Stimulated activated CD8-positive, alpha-beta memory T cell treated with anti-CD3 and anti-CD28 coated beads, Interleukin-15, amount 100 ng/mL, for 24 hours (primary cell): ENCODE results near the gene PRPSAP1.

Experiments
- DNase-seq: peaks from one replicate; pipeline ENCODE4 v3.0.0-alpha.2; 2020; ENCODE audit warnings: low read depth

The PRPSAP1 gene

DNA sequence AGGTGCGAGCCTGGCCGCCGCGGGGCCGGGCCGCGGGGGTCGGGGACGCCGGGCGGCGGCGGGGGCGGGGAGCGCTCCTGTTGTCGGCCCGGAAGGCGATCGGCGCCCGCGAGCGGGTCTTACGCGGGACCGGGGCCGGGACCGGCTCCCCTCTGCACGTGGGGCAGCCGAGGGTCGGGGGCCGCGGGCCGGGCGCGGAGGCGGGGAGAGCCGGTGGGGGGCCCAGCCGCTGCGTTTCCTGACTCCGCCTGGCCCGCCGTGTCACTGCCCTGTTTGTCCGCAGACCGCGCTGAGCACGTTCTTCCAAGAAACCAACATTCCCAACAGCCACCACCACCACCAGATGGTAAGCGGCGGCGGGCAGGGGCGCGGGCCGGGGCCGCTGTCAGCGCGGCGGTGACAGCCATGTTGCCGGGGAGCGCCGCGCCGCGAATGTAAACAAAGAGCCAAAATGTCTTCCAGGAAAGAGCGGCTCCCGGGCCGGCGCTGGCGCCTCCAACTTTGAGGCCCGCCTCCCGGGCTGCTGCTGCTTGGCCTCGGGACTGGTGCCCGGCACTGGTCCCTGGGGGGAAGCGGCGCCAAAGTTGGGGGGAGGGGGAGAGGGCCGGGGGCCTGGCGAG is 88.0 kb downstream of the PRPSAP1 start:
- no peak for DNase-seq

DNA sequence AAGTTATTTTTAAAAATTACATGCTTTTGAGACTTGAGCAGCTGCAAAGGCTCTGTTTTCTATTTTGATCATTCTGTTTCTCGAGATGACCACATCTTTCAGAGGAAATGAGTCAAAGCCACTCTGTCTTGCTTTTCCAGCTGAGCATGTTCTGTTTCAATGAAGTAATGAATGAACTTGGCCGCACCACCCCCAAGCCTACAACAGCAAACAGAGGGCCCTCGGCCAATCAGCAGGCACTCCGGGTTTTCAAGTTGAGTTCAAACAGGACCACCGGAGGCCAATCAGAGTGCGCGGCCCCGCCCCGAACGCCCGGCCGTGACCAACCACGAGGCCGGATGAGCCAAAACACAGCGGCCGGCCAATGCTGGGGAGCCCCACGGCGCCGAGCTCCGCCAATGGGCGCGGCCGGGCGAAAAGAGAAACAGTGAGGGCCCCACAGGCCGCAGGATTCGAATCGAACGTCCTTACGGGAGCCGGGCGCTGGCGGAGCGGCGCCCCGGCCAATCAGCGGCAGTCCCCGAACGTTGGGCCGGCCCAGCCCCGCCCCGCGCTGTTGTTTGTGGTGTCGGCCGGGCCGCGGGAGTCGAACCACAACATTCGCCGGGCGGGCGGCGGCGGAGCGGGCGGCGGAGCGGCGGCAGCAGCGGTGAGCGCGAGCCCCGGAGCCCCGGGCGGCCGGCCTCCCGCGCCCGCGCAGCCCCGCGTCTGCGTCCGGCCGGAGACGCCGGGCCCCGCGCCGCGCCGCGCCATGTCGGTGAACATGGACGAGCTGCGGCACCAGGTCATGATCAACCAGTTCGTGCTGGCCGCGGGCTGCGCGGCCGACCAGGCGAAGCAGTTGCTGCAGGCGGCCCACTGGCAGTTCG is 88.7 kb downstream of the PRPSAP1 start, which contains the start of gene UBALD2:
Gene UBALD2 (plus strand): TSS at position 594 of the 869 bp plus-strand sequence. CDS start 158 bp downstream, at position 752.
- peak; percentile 91 for DNase-seq

DNA sequence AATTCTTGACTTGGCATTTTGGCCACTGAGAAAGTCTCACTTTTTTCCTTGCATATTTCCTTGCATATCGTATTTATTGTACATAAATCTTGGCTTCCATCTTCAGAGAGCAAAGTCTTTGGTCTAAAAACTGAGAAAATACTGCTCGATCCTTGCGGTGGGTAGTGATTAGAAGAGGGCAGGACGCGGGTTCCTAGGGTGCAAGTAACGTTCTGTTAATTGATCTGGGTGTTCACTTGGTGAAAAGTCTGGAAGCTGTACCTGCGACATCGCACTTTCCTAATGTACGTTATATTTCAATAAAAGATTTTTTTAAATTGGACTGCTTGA is 89.3 kb downstream of the PRPSAP1 start:
- DNase-seq: no peak

DNA sequence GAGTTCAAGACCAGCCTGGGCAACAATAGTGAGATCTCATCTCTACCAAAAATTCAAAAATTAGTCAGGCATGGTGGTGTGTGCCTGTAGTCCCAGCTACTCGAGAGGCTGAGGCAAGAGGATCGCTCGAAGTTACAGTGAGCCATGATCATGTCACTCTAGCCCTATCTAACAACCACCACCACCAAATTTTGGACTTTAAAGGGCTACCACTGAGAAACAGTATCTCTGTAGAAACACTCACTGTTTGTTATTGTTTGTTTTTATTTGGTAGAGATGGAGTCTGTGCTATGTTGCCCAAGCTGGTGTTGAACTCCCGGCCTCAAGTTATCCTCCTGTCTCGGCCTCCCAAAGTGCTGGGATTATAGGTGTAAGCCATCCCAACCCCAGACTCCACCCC is 89.8 kb downstream of the PRPSAP1 start:
- DNase-seq: no peak

DNA sequence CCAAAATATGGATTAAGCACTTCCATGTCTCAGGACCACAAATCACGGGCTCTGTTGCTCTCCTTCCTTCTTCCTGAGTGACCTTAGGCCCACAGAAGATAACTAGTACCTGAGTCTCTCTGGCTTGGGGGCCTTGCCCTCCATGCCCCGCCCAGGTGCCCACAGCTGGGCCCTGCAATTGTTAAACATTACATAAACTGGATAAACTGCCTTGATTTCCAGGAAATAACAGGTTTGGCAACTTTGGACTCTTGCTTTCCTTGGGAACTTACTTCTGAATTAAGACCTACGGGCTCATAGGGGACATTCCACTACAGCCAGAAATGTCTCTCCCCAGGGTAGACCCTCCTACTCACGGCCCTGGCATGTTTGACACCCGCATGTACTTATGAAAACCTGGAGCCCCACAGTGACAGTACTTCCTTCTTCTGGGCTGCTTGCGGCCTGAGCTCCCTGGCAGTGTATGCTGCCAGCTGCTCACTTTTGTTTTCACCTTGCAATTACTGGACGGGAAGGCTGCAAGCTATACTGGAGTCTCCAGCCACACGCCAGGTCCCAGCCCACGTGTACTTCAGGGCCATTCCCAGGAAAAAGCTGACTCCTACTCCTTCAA is 90.9 kb downstream of the PRPSAP1 start:
- DNase-seq: no peak

DNA sequence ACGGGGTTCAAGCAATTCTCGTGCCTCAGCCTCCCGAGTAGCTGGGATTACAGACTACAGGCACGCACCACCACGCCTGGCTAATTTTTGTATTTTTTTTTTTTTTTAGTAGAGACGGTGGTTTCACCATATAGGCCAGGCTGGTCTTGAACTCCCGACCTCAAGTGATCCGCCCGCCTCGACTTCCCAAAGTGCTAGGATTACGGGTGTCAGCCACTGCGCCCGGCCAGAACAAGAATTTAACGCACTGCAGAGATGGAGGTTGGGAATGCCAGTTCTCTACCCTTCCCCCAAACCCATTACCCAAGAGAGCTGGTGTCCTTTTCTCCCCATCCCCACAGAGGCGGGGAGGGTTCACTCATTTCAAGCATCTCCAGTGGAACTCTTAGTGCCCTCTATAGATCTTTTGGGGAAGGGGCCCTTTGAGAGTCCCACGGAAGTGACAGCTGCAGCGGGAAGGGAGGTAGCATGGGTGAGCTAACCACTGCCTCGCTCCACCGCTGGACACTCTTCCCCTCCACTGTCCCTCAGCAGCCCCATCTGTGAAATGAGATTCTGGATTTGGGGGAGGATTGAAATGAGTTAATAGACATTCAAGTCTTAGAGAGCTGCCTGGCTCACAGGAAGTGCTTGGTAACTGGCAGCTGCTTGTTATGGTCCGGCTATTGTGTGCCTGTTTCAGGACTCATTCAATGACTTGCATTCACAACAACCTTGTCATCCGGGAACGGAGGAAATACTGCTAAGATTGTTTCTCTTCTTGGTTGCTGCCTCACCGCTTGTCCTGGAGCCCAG is 92.1 kb downstream of the PRPSAP1 start:
- DNase-seq: no peak

DNA sequence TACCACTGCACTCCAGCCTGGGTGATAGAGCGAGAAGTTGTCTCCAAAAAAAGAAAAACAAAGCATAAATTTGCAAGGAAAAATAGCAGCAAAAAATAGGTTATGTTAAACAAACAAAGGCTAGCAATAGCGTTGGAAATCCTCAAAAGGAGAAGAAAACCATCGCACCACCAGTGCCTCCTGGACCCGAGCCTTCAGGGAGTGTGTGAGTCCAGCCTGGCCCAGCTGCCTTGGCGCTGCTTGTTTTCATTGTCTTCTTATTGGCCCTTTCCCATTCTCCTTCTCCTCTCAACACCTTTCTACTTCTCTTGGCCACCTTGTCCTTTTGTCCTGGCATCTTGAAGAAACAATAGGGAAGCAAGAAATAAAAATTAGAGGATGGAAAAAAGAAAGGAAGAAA is 93.0 kb downstream of the PRPSAP1 start:
- no peak for DNase-seq

DNA sequence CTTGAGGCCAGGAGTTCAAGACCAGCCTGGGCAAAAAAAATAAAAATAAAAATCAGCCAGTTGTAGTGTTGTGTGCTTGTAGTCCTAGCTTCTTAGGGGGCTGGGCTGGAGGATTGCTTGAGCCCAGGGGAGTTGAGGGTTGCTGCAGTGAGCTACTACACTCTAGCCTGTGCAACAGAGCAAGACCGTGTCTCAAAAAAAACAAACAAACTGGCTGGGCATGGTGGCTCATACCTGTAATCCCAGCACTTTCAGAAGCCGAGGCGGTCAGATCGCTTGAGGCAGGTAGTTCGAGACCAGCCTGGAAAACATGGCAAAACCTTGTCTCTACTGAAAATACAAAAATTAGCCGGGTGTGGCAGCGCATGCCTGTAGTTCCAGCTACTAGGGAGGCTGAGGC is 93.5 kb downstream of the PRPSAP1 start:
- no peak for DNase-seq
